Gastrocnemius medialis (tissue), 4 donors: Measurements from ENCODE around the gene GLI2.

Experiments used
- POLR2A ChIP-seq, 2 donors: fragments of 450-650 bp; IDR thresholded peaks; one replicate each; pipeline ENCODE4 v1.6.1; 2017; ENCODE audit warnings: antibody characterized with exemption in 2 of 2, mild to moderate bottlenecking in 2 of 2, moderate library complexity in 2 of 2
- TF ChIP-seq, protein P1 (sequence below), 5 experiments: fragments of 450-650 bp in 3 of 5; fragments of 200-600 bp in 2 of 5; sonication (generic) in 2 of 5; IDR thresholded peaks in 4 of 5; conservative IDR thresholded peaks in 1 of 5; 1 replicate in 4 of 5; 2 replicates in 1 of 5; pipeline ENCODE4 v1.5.1; 2016 to 2019; ENCODE audit warnings: antibody characterized with exemption in 5 of 5, mild to moderate bottlenecking in 3 of 5, moderate library complexity in 3 of 5

- TF ChIP-seq, protein P1, sequence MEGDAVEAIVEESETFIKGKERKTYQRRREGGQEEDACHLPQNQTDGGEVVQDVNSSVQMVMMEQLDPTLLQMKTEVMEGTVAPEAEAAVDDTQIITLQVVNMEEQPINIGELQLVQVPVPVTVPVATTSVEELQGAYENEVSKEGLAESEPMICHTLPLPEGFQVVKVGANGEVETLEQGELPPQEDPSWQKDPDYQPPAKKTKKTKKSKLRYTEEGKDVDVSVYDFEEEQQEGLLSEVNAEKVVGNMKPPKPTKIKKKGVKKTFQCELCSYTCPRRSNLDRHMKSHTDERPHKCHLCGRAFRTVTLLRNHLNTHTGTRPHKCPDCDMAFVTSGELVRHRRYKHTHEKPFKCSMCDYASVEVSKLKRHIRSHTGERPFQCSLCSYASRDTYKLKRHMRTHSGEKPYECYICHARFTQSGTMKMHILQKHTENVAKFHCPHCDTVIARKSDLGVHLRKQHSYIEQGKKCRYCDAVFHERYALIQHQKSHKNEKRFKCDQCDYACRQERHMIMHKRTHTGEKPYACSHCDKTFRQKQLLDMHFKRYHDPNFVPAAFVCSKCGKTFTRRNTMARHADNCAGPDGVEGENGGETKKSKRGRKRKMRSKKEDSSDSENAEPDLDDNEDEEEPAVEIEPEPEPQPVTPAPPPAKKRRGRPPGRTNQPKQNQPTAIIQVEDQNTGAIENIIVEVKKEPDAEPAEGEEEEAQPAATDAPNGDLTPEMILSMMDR (IDR thresholded peaks at IDR 0.05 in 4 of 5, conservative IDR thresholded peaks at IDR 0.05 in 1 of 5): no peak
- TF ChIP-seq POLR2A (IDR thresholded peaks at IDR 0.05): no peak
Measured at GRCh38 chr2:120777170-120777751, 41.6 kb downstream of the GLI2 start.
